OCI-LY1 (cell line): Measurements from ENCODE around the gene CKB.

Experiments used
- EZH2 ChIP-seq: fragments of 200-600 bp; sonication (generic), shearing (Covaris generic); IDR thresholded peaks from 2 replicates; pipeline ENCODE4 v1.8.0; 2017; ENCODE audit warnings: borderline replicate concordance, mixed run types, mild to moderate bottlenecking, antibody characterized with exemption, low read length, moderate library complexity, mixed read lengths
- TF ChIP-seq, protein P1 (sequence below): fragments of 200-600 bp; sonication (generic), shearing (Covaris generic); IDR thresholded peaks from 2 replicates; pipeline ENCODE4 v1.5.1; 2017; ENCODE audit warnings: mild to moderate bottlenecking, antibody characterized with exemption, low read length, moderate library complexity, mixed read lengths

DNA sequence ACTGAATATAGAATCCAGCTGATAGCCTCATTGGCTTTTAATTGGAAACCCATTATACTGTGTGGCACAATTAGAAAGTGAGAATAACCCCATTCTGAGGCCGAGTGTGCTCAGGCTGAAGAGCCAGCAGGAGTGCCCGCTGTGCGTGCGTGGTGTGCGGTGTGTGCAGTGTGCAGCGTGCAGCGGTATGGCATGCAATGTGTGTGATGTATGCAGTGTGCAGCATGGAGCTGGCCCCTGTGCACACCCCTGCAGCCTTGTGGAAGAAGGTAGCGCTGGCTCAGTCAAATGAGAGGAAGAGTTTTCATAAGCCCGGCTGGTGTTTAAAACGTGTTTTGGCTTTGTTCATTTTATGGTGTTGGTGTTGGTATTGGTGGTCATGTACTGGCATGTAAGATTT lies 22.9 kb downstream of the CKB start:
- TF ChIP-seq, protein P1, sequence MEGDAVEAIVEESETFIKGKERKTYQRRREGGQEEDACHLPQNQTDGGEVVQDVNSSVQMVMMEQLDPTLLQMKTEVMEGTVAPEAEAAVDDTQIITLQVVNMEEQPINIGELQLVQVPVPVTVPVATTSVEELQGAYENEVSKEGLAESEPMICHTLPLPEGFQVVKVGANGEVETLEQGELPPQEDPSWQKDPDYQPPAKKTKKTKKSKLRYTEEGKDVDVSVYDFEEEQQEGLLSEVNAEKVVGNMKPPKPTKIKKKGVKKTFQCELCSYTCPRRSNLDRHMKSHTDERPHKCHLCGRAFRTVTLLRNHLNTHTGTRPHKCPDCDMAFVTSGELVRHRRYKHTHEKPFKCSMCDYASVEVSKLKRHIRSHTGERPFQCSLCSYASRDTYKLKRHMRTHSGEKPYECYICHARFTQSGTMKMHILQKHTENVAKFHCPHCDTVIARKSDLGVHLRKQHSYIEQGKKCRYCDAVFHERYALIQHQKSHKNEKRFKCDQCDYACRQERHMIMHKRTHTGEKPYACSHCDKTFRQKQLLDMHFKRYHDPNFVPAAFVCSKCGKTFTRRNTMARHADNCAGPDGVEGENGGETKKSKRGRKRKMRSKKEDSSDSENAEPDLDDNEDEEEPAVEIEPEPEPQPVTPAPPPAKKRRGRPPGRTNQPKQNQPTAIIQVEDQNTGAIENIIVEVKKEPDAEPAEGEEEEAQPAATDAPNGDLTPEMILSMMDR: no peak
- no peak for TF ChIP-seq EZH2
